Activated naive CD8-positive, alpha-beta T cell (primary cell): ENCODE results near the gene NSMCE1.
"Not testable (repeated sequence)": the region's sequence is repeated elsewhere in the genome, so short reads cannot be mapped to it uniquely, and the experiment has no call there.

Experiments
- H3K27ac Mint-ChIP-seq: one replicate; pipeline ENCODE4 v1.8.0; 2021; ENCODE audit warnings: mixed read lengths
- H3K27me3 Mint-ChIP-seq: one replicate; pipeline ENCODE4 v1.8.0; 2021; ENCODE audit warnings: mixed read lengths
- H3K36me3 Mint-ChIP-seq: one replicate; pipeline ENCODE4 v1.8.0; 2021; ENCODE audit warnings: mixed read lengths
- H3K4me1 Mint-ChIP-seq: one replicate; pipeline ENCODE4 v1.8.0; 2021; ENCODE audit warnings: low read depth, mixed read lengths
- H3K4me3 Mint-ChIP-seq: one replicate; pipeline ENCODE4 v1.8.0; 2021; ENCODE audit warnings: mild to moderate bottlenecking, mixed read lengths
- H3K9me3 Mint-ChIP-seq: one replicate; pipeline ENCODE4 v1.8.0; 2021; ENCODE audit warnings: low read depth, mixed read lengths

NSMCE1 gene

GRCh38 chr16:27217256-27217655, 51.3 kb downstream of the NSMCE1 start:
- H3K27me3 Mint-ChIP-seq, result no peaks in the 10 kb centered on the region
- H3K4me3 Mint-ChIP-seq, result no peak overlapping the region
- no peak overlapping the region for H3K27ac Mint-ChIP-seq
- peaks cover 10% of the 10 kb centered on the region for H3K4me1 Mint-ChIP-seq
- no peaks in the 10 kb centered on the region for H3K9me3 Mint-ChIP-seq
- H3K36me3 Mint-ChIP-seq, result peaks cover 6% of the 10 kb centered on the region

- Mint-ChIP-seq H3K36me3 (peaks cover 6% of the 10 kb centered on the region), H3K9me3 (no peaks in the 10 kb centered on the region), H3K27ac (no peak overlapping the region), H3K4me1 (peaks cover 14% of the 10 kb centered on the region), H3K27me3 (no peaks in the 10 kb centered on the region), H3K4me3 (no peak overlapping the region)
These were observed 52.2 kb downstream of the NSMCE1 start for GRCh38 chr16:27216297-27216885.

- Mint-ChIP-seq H3K4me3 (no peak overlapping the region), H3K9me3 (no peaks in the 10 kb centered on the region), H3K36me3 (peaks cover 6% of the 10 kb centered on the region), H3K27me3 (no peaks in the 10 kb centered on the region), H3K27ac (no peak overlapping the region), H3K4me1 (peaks cover 19% of the 10 kb centered on the region)
These were observed 52.9 kb downstream of the NSMCE1 start for GRCh38 chr16:27215660-27216059.

GRCh38 chr16:27214084-27214961, 54.2 kb downstream of the NSMCE1 start:
- Mint-ChIP-seq H3K27ac (no peak overlapping the region), H3K27me3 (no peaks in the 10 kb centered on the region), H3K4me3 (no peak overlapping the region), H3K9me3 (no peaks in the 10 kb centered on the region), H3K4me1 (peaks cover 19% of the 10 kb centered on the region), H3K36me3 (peaks cover 6% of the 10 kb centered on the region)

GRCh38 chr16:27211026-27211425, 57.5 kb downstream of the NSMCE1 start:
- no peaks in the 10 kb centered on the region for H3K9me3 Mint-ChIP-seq
- H3K27ac Mint-ChIP-seq, result no peak overlapping the region
- H3K4me3 Mint-ChIP-seq, result no peak overlapping the region
- H3K36me3 Mint-ChIP-seq, result peaks cover 6% of the 10 kb centered on the region
- H3K27me3 Mint-ChIP-seq, result no peaks in the 10 kb centered on the region
- H3K4me1 Mint-ChIP-seq, result peaks cover 19% of the 10 kb centered on the region

GRCh38 chr16:27210174-27210573, 58.4 kb downstream of the NSMCE1 start:
- no peaks in the 10 kb centered on the region for H3K9me3 Mint-ChIP-seq
- peaks cover 4% of the 10 kb centered on the region for H3K36me3 Mint-ChIP-seq
- H3K27ac Mint-ChIP-seq, result no peak overlapping the region
- H3K4me1 Mint-ChIP-seq, result peaks cover 22% of the 10 kb centered on the region
- no peaks in the 10 kb centered on the region for H3K27me3 Mint-ChIP-seq
- no peak overlapping the region for H3K4me3 Mint-ChIP-seq

GRCh38 chr16:27209591-27209990, 59.0 kb downstream of the NSMCE1 start:
- Mint-ChIP-seq H3K9me3 (no peaks in the 10 kb centered on the region), H3K27ac (no peak overlapping the region), H3K4me1 (peaks cover 24% of the 10 kb centered on the region), H3K4me3 (no peak overlapping the region), H3K36me3 (no peaks in the 10 kb centered on the region), H3K27me3 (no peaks in the 10 kb centered on the region)

- Mint-ChIP-seq H3K4me1 (peaks cover 27% of the 10 kb centered on the region), H3K27me3 (no peaks in the 10 kb centered on the region), H3K9me3 (no peaks in the 10 kb centered on the region), H3K27ac (no peak overlapping the region), H3K36me3 (peaks cover 1% of the 10 kb centered on the region), H3K4me3 (no peak overlapping the region)
These were observed 59.8 kb downstream of the NSMCE1 start for GRCh38 chr16:27208796-27209195.

- H3K9me3 Mint-ChIP-seq, result no peaks in the 10 kb centered on the region
- peaks cover 26% of the 10 kb centered on the region for H3K4me1 Mint-ChIP-seq
- H3K4me3 Mint-ChIP-seq, result no peak overlapping the region
- H3K36me3 Mint-ChIP-seq, result peaks cover 2% of the 10 kb centered on the region
- no peaks in the 10 kb centered on the region for H3K27me3 Mint-ChIP-seq
- H3K27ac Mint-ChIP-seq, result no peak overlapping the region
These were observed 60.4 kb downstream of the NSMCE1 start for GRCh38 chr16:27208081-27208680.

GRCh38 chr16:27207121-27207520, 61.5 kb downstream of the NSMCE1 start:
- H3K4me1 Mint-ChIP-seq, result peaks cover 30% of the 10 kb centered on the region
- not testable (repeated sequence) for H3K4me3 Mint-ChIP-seq, H3K9me3 Mint-ChIP-seq, H3K36me3 Mint-ChIP-seq, H3K27ac Mint-ChIP-seq, H3K27me3 Mint-ChIP-seq

GRCh38 chr16:27205423-27206065, 63.0 kb downstream of the NSMCE1 start:
- Mint-ChIP-seq H3K27ac (no peak overlapping the region), H3K36me3 (peaks cover 2% of the 10 kb centered on the region), H3K9me3 (no peaks in the 10 kb centered on the region), H3K4me3 (no peak overlapping the region), H3K4me1 (peaks cover 34% of the 10 kb centered on the region), H3K27me3 (no peaks in the 10 kb centered on the region)

- peaks cover 2% of the 10 kb centered on the region for H3K36me3 Mint-ChIP-seq
- peak overlapping the region; percentile 100 for H3K4me3 Mint-ChIP-seq
- no peaks in the 10 kb centered on the region for H3K9me3 Mint-ChIP-seq
- peak overlapping the region; percentile 100 for H3K27ac Mint-ChIP-seq
- peaks cover 45% of the 10 kb centered on the region for H3K4me1 Mint-ChIP-seq
- H3K27me3 Mint-ChIP-seq, result no peaks in the 10 kb centered on the region
These were observed 64.2 kb downstream of the NSMCE1 start for GRCh38 chr16:27204312-27204915.

GRCh38 chr16:27203507-27204311, 64.9 kb downstream of the NSMCE1 start, which contains the start of gene KDM8:
Gene KDM8, plus strand, starts transcription at chr16:27203526. Its CDS starts 6,598 bp downstream, at chr16:27210124.
- H3K9me3 Mint-ChIP-seq, result no peaks in the 10 kb centered on the region
- peak within 1 kb of the TSS; percentile 100 for H3K27ac Mint-ChIP-seq
- H3K4me1 Mint-ChIP-seq, result peaks cover 51% of the 10 kb centered on the region
- peaks cover 2% of the 10 kb centered on the region for H3K36me3 Mint-ChIP-seq
- H3K4me3 Mint-ChIP-seq, result peak within 1 kb of the TSS; percentile 100
- no peaks in the 10 kb centered on the region for H3K27me3 Mint-ChIP-seq

- Mint-ChIP-seq H3K9me3 (no peaks in the 10 kb centered on the region), H3K4me3 (peak overlapping the region; percentile 100), H3K27me3 (no peaks in the 10 kb centered on the region), H3K27ac (peak overlapping the region; percentile 100), H3K4me1 (peaks cover 58% of the 10 kb centered on the region), H3K36me3 (peaks cover 2% of the 10 kb centered on the region)
These were observed 65.6 kb downstream of the NSMCE1 start for GRCh38 chr16:27202923-27203506.
